GM12892 (cell line): ENCODE results near the gene FCRL1.

ENCODE experiments used
- DNase-seq: peaks from one replicate; pipeline ENCODE4 v3.0.0; 2011; ENCODE audit not compliant: insufficient read length
- FAIRE-seq: peaks from 2 replicates; lab custom pipeline; 2011; peaks lifted over from hg19 to GRCh38; lab: Jason Lieb, UNC
- POLR2A ChIP-seq: IDR thresholded peaks from 2 replicates; pipeline ENCODE4 v1.6.1; 2011; ENCODE audit warnings: low read depth, low read length, control low read depth
- POLR2AphosphoS5 ChIP-seq: IDR thresholded peaks from 2 replicates; pipeline ENCODE4 v1.6.1; 2011; ENCODE audit warnings: low read depth, low read length, control low read depth
- TAF1 ChIP-seq: IDR thresholded peaks from 2 replicates; pipeline ENCODE4 v1.6.1; 2011; ENCODE audit warnings: low read depth, mild to moderate bottlenecking, control low read depth, low read length, borderline replicate concordance

FCRL1 gene

GRCh38 chr1:157785248-157785647 lies 34.7 kb downstream of the FCRL1 start:
- TF ChIP-seq POLR2A: no peak
- no peak for TF ChIP-seq TAF1
- TF ChIP-seq POLR2AphosphoS5: no peak
- no peak for DNase-seq
- no peak for FAIRE-seq

- no peak for TF ChIP-seq TAF1
- TF ChIP-seq POLR2A: no peak
- no peak for TF ChIP-seq POLR2AphosphoS5
- DNase-seq: no peak
- no peak for FAIRE-seq
These were observed 35.1 kb downstream of the FCRL1 start for GRCh38 chr1:157784801-157785200.

- FAIRE-seq: peak; percentile 51
- TF ChIP-seq TAF1 (no peak), POLR2A (no peak), POLR2AphosphoS5 (no peak)
- no peak for DNase-seq
These were observed 37.0 kb downstream of the FCRL1 start for GRCh38 chr1:157782931-157783330.

- TF ChIP-seq TAF1 (no peak), POLR2A (no peak)
- peak; percentile 95 for FAIRE-seq
- no peak for DNase-seq
These were observed 38.9 kb downstream of the FCRL1 start for GRCh38 chr1:157781048-157781447.

- FAIRE-seq (peak; percentile 81), DNase-seq (no peak)
- TF ChIP-seq POLR2AphosphoS5 (no peak), POLR2A (no peak), TAF1 (no peak)
These were observed 42.9 kb downstream of the FCRL1 start, which contains the start of gene FCRL2 for GRCh38 chr1:157776971-157777391. FCRL2 (minus strand) TSS chr1:157777132; CDS start chr1:157777073, 59 bp downstream.

- FAIRE-seq: no peak
- TF ChIP-seq POLR2AphosphoS5 (no peak), POLR2A (no peak), TAF1 (no peak)
- DNase-seq: no peak
These were observed 44.6 kb downstream of the FCRL1 start for GRCh38 chr1:157775101-157775870.

- no peak for DNase-seq
- TF ChIP-seq POLR2A: no peak
- TF ChIP-seq POLR2AphosphoS5: no peak
- no peak for FAIRE-seq
These were observed 45.5 kb downstream of the FCRL1 start for GRCh38 chr1:157774412-157774811.

- DNase-seq: peak; percentile 27
- FAIRE-seq: peak; percentile 21
- TF ChIP-seq POLR2AphosphoS5 (no peak), POLR2A (no peak)
These were observed 46.2 kb downstream of the FCRL1 start for GRCh38 chr1:157773493-157774350.

GRCh38 chr1:157771661-157772425 lies 48.1 kb downstream of the FCRL1 start:
- TF ChIP-seq POLR2AphosphoS5 (no peak), TAF1 (no peak), POLR2A (no peak)
- DNase-seq (no peak), FAIRE-seq (peak; percentile 5)

GRCh38 chr1:157770442-157771043 lies 49.4 kb downstream of the FCRL1 start:
- TF ChIP-seq POLR2AphosphoS5: no peak
- TF ChIP-seq POLR2A: no peak
- TF ChIP-seq TAF1: no peak
- DNase-seq (no peak), FAIRE-seq (no peak)

GRCh38 chr1:157766792-157767191 lies 53.1 kb downstream of the FCRL1 start:
- no peak for FAIRE-seq
- no peak for DNase-seq
- TF ChIP-seq TAF1 (no peak), POLR2A (no peak), POLR2AphosphoS5 (no peak)

- no peak for FAIRE-seq
- no peak for TF ChIP-seq POLR2A
- TF ChIP-seq POLR2AphosphoS5: no peak
- TF ChIP-seq TAF1: no peak
These were observed 61.9 kb downstream of the FCRL1 start for GRCh38 chr1:157758018-157758417.

More at GRCh38 chr1:157758018-157758417, 61.9 kb downstream of the FCRL1 start:
- no peak for DNase-seq
